ENCODE results near the gene TRPC1. TPM values are rescaled to one million over a fixed set of nuclear protein-coding genes. Genes with fewer than 3 reads are reported as not detected.

TRPC1 gene
- total and polyA plus RNA-seq, 2 experiments from 2014 or later, result 7.0 to 36.6 TPM

DNA sequence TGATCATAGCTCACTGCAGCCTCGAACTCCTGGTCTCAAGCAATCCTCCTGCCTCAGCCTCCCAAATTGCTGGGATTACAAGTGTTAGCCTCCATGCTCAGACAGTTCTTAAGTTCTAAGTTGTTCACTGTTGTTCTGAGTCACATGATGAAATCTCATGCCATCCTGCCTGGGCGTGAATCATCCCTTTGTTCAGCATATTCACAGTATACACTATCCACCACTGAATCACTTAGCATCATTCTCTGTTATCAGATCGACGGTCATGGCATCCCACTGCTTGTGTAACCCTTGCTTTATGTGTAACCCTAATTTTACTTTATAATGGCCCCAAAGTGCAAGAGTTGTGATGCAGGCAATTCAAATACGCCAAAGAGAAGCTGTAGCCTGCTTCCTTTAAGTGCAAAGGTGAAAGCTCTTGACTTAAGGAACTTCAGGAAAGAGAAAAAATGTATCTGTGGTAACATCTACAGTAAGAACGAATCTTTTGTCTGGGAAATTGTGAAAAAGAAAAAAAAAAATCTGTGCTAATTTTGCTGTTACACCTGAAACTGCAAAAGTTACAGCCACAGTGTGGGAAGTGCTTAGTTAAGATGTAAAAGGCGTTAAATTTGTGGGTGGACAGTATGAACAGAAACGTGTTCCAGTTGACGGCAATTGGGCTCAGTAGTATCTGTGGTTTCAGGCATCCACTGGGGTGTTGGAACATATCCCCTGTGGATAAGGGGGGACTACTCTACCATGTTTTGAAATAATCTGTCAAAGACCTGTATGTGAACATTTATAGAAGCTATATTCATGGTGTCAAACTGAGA is 84.5 kb downstream of the TRPC1 start:
- DNase-seq (ENCODE audit: low spot score), result no peak

DNA sequence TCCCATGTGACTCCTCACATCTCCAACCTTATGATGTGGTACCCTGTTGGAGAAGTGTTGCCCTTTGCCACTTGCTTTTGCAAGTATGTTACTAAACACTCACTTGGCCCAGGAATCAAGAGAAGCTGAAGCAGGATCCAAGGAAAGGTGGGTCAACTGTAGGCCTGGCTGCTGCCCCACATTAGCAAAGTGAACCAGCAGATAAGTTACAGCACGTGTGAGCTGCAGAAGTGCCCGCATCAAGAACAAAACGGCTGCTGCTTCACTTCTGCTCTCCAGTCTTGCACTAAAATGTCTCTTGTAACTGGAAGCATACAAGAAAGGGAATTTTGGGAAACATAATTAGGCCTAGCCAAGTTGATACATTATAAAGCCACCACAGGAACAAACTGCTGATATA is 85.4 kb downstream of the TRPC1 start:
- H4K20me1 ChIP-seq (replicated peaks; ENCODE audit: insufficient read depth), result no peaks in the 10 kb centered on the region
- no peaks in the 10 kb centered on the region for H3K9me2 ChIP-seq (ENCODE audit: insufficient read depth)
- Mint-ChIP-seq H3K36me3 (ENCODE audit: low read depth) (no peaks in the 10 kb centered on the region; the same call in 1 of the 3 replicates), H3K4me3 (no peak overlapping the region), H3K9me3 (no peaks in the 10 kb centered on the region), H3K27me3 (ENCODE audit: insufficient read depth, low read depth, poor library complexity) (no peaks in the 10 kb centered on the region), H3K27ac (no peak overlapping the region; the same call in 1 of the 2 replicates), H3K4me1 (no peaks in the 10 kb centered on the region)
- DNase-seq (ENCODE audit: low spot score), result no peak
- ATAC-seq, result no peak
- TF ChIP-seq, protein P1, sequence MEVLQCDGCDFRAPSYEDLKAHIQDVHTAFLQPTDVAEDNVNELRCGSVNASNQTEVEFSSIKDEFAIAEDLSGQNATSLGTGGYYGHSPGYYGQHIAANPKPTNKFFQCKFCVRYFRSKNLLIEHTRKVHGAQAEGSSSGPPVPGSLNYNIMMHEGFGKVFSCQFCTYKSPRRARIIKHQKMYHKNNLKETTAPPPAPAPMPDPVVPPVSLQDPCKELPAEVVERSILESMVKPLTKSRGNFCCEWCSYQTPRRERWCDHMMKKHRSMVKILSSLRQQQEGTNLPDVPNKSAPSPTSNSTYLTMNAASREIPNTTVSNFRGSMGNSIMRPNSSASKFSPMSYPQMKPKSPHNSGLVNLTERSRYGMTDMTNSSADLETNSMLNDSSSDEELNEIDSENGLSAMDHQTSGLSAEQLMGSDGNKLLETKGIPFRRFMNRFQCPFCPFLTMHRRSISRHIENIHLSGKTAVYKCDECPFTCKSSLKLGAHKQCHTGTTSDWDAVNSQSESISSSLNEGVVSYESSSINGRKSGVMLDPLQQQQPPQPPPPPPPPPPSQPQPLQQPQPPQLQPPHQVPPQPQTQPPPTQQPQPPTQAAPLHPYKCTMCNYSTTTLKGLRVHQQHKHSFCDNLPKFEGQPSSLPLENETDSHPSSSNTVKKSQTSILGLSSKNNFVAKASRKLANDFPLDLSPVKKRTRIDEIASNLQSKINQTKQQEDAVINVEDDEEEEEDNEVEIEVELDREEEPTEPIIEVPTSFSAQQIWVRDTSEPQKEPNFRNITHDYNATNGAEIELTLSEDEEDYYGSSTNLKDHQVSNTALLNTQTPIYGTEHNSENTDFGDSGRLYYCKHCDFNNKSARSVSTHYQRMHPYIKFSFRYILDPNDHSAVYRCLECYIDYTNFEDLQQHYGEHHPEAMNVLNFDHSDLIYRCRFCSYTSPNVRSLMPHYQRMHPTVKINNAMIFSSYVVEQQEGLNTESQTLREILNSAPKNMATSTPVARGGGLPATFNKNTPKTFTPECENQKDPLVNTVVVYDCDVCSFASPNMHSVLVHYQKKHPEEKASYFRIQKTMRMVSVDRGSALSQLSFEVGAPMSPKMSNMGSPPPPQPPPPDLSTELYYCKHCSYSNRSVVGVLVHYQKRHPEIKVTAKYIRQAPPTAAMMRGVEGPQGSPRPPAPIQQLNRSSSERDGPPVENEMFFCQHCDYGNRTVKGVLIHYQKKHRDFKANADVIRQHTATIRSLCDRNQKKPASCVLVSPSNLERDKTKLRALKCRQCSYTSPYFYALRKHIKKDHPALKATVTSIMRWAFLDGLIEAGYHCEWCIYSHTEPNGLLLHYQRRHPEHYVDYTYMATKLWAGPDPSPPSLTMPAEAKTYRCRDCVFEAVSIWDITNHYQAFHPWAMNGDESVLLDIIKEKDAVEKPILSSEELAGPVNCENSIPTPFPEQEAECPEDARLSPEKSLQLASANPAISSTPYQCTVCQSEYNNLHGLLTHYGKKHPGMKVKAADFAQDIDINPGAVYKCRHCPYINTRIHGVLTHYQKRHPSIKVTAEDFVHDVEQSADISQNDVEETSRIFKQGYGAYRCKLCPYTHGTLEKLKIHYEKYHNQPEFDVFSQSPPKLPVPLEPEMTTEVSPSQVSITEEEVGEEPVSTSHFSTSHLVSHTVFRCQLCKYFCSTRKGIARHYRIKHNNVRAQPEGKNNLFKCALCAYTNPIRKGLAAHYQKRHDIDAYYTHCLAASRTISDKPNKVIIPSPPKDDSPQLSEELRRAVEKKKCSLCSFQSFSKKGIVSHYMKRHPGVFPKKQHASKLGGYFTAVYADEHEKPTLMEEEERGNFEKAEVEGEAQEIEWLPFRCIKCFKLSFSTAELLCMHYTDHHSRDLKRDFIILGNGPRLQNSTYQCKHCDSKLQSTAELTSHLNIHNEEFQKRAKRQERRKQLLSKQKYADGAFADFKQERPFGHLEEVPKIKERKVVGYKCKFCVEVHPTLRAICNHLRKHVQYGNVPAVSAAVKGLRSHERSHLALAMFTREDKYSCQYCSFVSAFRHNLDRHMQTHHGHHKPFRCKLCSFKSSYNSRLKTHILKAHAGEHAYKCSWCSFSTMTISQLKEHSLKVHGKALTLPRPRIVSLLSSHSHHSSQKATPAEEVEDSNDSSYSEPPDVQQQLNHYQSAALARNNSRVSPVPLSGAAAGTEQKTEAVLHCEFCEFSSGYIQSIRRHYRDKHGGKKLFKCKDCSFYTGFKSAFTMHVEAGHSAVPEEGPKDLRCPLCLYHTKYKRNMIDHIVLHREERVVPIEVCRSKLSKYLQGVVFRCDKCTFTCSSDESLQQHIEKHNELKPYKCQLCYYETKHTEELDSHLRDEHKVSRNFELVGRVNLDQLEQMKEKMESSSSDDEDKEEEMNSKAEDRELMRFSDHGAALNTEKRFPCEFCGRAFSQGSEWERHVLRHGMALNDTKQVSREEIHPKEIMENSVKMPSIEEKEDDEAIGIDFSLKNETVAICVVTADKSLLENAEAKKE (CRISPR knock-in tag; IDR thresholded peaks at IDR 0.05), result no peak
- TF ChIP-seq EZH2phosphoT487 (IDR thresholded peaks at IDR 0.05; ENCODE audit: unreplicated experiment) (no peak), NANOG (IDR thresholded peaks at IDR 0.05; ENCODE audit: borderline replicate concordance) (no peak), CREB1 (CRISPR knock-in tag; IDR thresholded peaks at IDR 0.05; ENCODE audit: low read depth) (no peak), ZNF331 (CRISPR knock-in tag; IDR thresholded peaks at IDR 0.05; ENCODE audit: low read depth) (no peak), EZH2 (IDR thresholded peaks at IDR 0.05; ENCODE audit: low read depth, unreplicated experiment) (no peak)
- TF ChIP-seq, protein P2, sequence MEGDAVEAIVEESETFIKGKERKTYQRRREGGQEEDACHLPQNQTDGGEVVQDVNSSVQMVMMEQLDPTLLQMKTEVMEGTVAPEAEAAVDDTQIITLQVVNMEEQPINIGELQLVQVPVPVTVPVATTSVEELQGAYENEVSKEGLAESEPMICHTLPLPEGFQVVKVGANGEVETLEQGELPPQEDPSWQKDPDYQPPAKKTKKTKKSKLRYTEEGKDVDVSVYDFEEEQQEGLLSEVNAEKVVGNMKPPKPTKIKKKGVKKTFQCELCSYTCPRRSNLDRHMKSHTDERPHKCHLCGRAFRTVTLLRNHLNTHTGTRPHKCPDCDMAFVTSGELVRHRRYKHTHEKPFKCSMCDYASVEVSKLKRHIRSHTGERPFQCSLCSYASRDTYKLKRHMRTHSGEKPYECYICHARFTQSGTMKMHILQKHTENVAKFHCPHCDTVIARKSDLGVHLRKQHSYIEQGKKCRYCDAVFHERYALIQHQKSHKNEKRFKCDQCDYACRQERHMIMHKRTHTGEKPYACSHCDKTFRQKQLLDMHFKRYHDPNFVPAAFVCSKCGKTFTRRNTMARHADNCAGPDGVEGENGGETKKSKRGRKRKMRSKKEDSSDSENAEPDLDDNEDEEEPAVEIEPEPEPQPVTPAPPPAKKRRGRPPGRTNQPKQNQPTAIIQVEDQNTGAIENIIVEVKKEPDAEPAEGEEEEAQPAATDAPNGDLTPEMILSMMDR (conservative IDR thresholded peaks at IDR 0.05; ENCODE audit: low read depth in 2 of 2), result no peak
- no peaks in the 10 kb centered on the region for H3K79me2 ChIP-seq (replicated peaks; ENCODE audit: insufficient read depth)
- no peaks in the 10 kb centered on the region for H3F3A ChIP-seq (replicated peaks; ENCODE audit: low read depth)
- no peak overlapping the region for H3K27ac ChIP-seq (ENCODE audit: low read depth)
- H3K4me3 ChIP-seq, result no peak overlapping the region
- no peaks in the 10 kb centered on the region for H3K27me3 ChIP-seq (ENCODE audit: insufficient read depth)
- H3K4me1 ChIP-seq (ENCODE audit: insufficient read depth), result no peaks in the 10 kb centered on the region
- H3K4me2 ChIP-seq, result no peak overlapping the region
- H2AFZ ChIP-seq, result no peak overlapping the region
- H3K36me3 ChIP-seq (ENCODE audit: insufficient read depth), result no peaks in the 10 kb centered on the region

More for the DNA sequence above, 84.5 kb downstream of the TRPC1 start:
- H3K27me3 ChIP-seq (ENCODE audit: insufficient read depth), result no peaks in the 10 kb centered on the region
- no peak overlapping the region for H3K4me2 ChIP-seq
- Mint-ChIP-seq H3K27me3 (ENCODE audit: insufficient read depth, low read depth, poor library complexity) (no peaks in the 10 kb centered on the region), H3K36me3 (ENCODE audit: low read depth) (no peaks in the 10 kb centered on the region; the same call in 1 of the 3 replicates), H3K9me3 (no peaks in the 10 kb centered on the region), H3K27ac (no peak overlapping the region), H3K4me3 (no peak overlapping the region), H3K4me1 (peaks cover under 1% of the 10 kb centered on the region; the same call in 2 of the 3 replicates)
- H3F3A ChIP-seq (replicated peaks; ENCODE audit: low read depth), result no peaks in the 10 kb centered on the region
- TF ChIP-seq STAT1 (IDR thresholded peaks at IDR 0.05; ENCODE audit: unreplicated experiment), result no peak
- no peak for TF ChIP-seq ZNF331 (CRISPR knock-in tag; IDR thresholded peaks at IDR 0.05; ENCODE audit: low read depth)
- no peak for TF ChIP-seq POLR2AphosphoS5 (IDR thresholded peaks at IDR 0.05; ENCODE audit: low read depth)
- TF ChIP-seq, protein P2 (conservative IDR thresholded peaks at IDR 0.05; ENCODE audit: low read depth in 2 of 2), result no peak
- no peak for TF ChIP-seq ZNF114 (CRISPR knock-in tag; IDR thresholded peaks at IDR 0.05)
- no peaks in the 10 kb centered on the region for H3K4me1 ChIP-seq (ENCODE audit: insufficient read depth)
- H3K27ac ChIP-seq (ENCODE audit: low read depth), result 0 out of 2 replicates have a peak overlapping the region, but pooled peaks have one; percentile 9
- H2AFZ ChIP-seq, result no peak overlapping the region
- no peaks in the 10 kb centered on the region for H4K20me1 ChIP-seq (replicated peaks; ENCODE audit: insufficient read depth)
- no peaks in the 10 kb centered on the region for H3K36me3 ChIP-seq (ENCODE audit: insufficient read depth)
- H3K9me2 ChIP-seq (ENCODE audit: insufficient read depth), result no peaks in the 10 kb centered on the region
- H3K4me3 ChIP-seq, result no peak overlapping the region
- H3K79me2 ChIP-seq (replicated peaks; ENCODE audit: insufficient read depth), result no peaks in the 10 kb centered on the region
- no peak for ATAC-seq
